B cell (primary cell): ENCODE data around the gene G6PD.

Experiments
- CTCF ChIP-seq: fragments of 200-600 bp; IDR thresholded peaks from one replicate; pipeline ENCODE4 v1.8.0; 2022; ENCODE audit warnings: antibody characterized with exemption, mild to moderate bottlenecking
- EZH2 ChIP-seq: IDR thresholded peaks from 2 replicates; pipeline ENCODE4 v1.6.1; 2012; ENCODE audit warnings: borderline replicate concordance, low read depth, mild to moderate bottlenecking, moderate library complexity, low read length; ENCODE audit not compliant: insufficient read depth, poor library complexity, severe bottlenecking

GRCh38 chrX:154486396-154487207 lies 60.0 kb downstream of the G6PD start, which contains the start of gene UBL4A:
- no peak for TF ChIP-seq CTCF
- TF ChIP-seq EZH2, result no peak
